NCI-H2107 treated with DMSO at 0.1 percent for 48 hours (cell line): Measurements from ENCODE around the gene EVI5L.
A peak's percentile ranks its signal among the peaks of the same experiment; 100 is the strongest.

Experiments
- DNase-seq: peaks from one replicate; lab custom pipeline; 2025; ENCODE audit not compliant: unreplicated experiment; lab: John Stamatoyannopoulos, UW

Gene EVI5L

DNA sequence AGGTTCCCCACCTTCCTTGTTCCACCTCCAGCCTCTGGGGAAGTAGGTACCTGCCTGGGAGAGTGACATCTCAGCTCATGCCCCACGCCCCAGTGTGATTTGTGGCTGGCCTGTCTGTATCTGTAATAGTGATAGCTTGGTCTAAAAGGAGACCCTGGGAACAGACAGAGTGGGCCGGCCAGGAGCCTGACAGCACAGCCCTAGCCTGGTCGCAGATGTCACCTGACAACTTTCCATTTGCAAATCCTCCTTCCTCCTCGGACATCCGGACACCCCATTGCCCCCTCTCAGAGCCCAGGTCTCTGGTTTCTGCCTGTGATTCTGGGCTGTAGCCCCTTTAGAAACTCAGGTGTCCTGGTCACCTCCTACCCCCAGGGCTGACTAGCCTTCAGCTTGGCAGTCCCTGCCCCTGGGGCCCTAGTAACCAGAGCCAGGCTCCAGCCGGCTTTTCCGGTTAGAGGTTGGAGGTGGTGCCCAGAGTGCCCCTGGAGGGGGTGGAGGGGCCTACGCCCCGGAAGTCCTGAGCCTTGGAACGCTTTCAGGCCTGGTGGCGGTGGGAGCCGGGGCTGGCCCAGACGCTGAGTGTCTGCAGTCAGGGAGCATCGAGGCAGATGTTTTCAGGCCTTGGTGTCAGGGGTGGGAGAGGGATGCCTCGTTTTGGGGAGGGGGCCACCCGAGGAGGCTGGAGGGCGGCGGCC is 64.7 kb downstream of the EVI5L start:
- no peak for DNase-seq

DNA sequence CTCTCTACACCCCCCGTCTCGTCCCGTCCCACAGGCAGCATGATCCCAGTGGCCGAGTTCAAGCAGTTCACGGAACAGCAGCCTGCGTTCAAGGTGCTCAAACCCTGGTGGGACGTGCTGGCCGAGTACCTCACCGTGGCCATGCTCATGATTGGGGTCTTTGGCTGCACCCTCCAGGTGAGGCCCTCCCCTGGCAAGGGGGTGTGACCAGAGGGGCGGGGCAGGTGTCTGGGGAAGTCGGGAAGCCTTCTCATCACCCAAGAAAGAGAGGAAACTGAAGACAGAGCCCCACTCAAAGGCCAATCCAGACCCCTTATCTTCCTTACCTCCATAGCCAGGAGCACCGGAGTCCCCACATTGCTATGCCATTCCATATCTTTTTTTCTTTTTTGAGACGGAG is 65.5 kb downstream of the EVI5L start:
- DNase-seq, result no peak

DNA sequence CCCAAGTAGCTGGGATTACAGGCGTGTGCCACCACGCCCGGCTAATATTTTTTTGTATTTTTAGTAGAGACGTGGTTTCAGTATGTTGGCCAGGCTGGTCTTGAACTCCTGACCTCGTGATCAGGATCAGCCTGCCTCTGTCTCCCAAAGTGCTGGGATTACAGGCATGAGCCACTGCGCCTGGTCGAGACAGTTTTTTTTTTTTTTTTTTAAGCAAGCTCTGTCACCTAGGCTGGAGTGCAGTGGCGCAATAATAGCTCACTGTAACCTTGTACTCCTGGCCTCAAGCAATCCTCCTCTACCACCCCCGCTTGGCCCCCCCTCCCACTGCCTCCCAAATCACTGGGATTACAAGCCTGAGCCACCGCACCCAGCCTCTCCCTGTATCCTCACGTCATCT is 67.3 kb downstream of the EVI5L start:
- DNase-seq, result no peak

DNA sequence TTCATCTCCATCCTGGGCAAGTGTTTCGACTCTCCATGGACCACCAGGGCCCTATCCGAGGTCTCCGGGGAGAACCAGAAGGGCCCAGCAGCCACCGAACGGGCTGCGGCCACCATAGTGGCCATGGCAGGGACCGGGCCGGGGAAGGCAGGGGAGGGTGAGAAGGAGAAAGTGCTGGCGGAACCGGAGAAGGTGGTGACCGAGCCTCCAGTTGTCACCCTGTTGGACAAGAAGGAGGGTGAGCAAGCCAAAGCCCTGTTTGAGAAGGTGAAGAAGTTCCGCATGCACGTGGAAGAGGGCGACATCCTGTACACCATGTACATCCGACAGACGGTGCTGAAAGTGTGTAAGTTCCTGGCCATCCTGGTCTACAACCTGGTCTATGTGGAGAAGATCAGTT is 68.9 kb downstream of the EVI5L start:
- DNase-seq, result no peak

DNA sequence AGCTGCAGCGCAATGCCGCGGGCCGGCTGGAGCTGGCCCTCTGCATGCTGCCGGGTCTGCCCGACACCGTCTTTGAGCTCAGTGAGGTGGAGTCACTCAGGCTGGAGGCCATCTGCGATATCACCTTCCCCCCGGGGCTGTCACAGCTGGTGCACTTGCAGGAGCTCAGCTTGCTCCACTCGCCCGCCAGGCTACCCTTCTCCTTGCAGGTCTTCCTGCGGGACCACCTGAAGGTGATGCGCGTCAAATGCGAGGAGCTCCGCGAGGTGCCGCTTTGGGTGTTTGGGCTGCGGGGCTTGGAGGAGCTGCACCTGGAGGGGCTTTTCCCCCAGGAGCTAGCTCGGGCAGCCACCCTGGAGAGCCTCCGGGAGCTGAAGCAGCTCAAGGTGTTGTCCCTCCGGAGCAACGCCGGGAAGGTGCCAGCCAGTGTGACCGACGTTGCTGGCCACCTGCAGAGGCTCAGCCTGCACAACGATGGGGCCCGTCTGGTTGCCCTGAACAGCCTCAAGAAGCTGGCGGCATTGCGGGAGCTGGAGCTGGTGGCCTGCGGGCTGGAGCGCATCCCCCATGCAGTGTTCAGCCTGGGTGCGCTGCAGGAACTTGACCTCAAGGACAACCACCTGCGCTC is 69.8 kb downstream of the EVI5L start:
- no peak for DNase-seq

DNA sequence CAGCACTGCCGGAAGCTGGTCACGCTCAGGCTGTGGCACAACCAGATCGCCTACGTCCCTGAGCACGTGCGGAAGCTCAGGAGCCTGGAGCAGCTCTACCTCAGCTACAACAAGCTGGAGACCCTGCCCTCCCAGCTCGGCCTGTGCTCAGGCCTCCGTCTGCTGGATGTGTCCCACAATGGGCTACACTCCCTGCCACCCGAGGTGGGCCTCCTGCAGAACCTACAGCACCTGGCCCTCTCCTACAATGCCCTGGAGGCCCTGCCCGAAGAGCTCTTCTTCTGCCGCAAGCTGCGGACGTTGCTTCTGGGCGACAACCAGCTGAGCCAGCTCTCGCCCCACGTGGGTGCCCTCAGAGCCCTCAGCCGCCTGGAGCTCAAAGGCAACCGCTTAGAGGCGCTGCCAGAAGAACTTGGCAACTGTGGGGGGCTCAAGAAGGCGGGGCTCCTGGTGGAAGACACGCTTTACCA is 70.4 kb downstream of the EVI5L start:
- DNase-seq, result no peak

DNA sequence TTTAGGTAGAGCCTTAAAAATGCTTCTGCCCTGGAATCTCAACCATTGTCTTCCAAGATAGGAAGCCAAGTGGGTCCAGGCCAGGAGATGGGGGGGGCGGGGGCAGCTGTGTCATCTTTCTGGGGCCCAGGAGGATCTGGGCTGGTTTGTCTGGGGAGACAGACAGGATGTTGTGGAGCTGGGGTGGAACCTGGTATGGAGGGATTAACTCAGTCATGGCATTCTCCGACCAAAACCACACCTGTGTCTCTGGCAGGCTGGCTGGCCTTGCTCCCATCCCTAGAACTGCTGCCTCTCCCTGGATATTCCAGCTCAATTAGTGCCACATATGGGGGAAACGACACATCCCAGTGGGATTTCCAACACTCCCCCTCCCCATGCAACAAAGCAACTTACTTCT is 70.9 kb downstream of the EVI5L start:
- no peak for DNase-seq

DNA sequence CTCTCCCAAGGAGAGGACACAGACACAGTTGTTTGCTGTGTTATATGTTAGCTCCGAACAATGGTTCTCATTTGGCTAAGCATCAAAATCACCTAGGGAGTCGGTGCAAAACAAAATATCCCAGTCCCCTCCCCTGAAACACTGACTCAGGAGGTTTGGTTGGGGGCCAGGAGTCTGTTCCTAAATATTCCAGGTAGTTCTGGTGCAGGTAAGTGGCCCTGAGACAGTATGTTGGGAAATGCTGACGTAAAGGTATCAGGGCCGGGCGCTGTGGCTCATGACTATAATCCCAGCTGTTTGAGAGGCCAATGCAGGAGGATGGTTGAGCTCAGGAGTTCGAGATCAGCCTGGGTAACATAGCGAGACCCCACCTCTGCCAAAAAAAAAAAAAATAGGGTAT is 71.3 kb downstream of the EVI5L start:
- DNase-seq, result no peak

DNA sequence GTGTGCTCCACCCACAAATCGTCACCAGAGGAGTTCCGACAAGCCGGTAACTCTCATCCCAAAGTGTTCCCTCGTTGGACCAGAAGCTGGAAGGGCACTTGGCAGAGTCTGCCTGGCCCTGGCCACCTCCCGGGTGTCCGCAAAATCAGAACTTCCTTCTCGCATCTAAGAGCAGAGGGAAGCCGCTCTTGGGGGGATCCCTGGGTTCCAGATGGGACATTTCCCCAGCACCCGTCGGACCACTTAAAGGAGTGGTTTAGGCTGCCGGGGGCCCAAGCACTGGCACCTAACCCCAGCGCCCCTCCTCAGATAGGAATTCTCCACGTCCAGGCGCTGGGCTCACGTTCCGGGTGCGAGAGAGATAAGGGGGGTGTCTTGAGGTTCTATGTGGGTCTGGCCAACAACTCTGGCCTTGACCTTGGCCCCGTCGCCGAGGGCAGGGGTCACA is 72.8 kb downstream of the EVI5L start:
- no peak for DNase-seq

DNA sequence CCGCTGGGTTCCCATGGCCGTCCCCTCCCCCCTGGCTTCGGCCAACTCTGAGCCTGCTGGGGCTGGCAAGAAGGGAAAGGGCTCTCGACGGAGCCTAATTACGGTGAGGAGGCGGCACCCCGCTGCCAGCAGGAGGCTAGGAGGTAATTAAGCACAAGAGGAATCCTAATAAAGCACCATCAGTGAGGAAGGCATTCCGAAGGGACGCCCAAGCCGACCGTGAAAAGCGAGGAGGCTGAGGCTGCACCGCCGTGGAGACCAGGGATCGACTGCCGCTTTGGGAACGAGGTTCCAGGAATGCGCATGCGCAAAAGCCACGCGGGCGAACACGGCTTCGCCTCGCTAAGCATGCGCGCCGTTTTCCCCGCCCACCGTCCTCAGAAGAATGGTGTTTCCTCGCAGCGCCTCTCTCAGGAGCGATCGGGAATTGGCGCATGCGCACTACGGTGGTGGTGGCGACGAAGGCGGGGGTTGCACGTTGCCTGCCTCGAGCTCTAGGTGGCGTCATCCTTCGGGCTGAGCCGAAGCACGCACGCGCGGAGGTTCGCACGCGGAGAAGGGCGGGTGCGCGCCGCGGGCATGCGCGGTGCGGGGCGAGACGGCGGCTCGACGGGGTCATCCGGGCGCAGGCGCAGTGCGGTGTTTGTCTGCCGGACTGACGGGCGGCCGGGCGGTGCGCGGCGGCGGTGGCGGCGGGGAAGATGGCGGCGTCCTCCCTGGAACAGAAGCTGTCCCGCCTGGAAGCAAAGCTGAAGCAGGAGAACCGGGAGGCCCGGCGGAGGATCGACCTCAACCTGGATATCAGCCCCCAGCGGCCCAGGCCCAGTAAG is 73.4 kb downstream of the EVI5L start, which contains the start of gene MAP2K7:
Gene MAP2K7, plus strand, starts transcription at position 634 of the 830 bp plus-strand sequence. Its CDS starts 68 bp downstream, at position 702.
- peak; percentile 98 for DNase-seq

DNA sequence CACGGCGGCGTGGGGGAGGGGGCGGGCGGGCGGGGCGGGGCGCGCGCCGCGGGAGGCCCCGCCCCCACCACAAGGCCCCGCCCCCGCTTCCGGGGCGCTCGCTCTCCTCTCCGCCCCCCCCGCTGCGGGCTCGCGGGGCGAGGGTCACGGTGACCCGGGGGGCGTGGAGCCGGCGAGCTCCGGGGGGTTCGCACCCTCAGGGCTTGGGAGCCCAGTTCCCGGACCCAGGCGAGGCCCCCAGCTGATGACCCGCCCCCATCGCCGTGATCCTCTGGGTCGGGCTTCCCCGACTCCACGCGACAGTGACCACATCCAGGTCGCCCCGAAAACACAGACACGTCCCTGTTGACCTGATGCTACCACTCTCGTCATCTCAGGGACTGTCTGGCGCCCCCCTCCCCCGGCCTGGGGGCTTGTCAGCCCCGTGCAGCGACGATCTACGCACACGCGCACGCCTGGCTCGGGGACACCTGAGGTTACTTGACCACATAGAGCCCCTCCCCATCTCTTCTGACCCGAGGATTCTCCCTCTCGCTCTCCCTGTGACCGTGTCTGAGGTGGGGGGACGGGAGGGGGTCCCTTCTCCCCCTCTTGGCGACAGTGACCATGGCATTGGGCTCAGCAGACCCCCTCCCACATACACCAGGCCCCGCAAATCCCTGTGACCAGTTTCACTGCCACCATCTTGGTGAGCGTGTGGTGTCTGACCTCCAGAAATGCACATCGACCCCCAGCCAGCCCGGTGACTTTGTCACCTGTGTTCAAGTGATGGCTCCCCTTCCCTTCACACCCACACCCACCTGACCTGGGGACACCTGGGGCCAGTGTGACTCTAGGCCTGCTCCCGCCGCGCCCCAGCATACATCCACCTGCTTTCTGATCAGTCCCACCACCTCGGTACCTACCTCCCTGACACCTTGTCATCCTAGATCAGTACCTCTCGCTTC is 74.3 kb downstream of the EVI5L start:
- no peak for DNase-seq

DNA sequence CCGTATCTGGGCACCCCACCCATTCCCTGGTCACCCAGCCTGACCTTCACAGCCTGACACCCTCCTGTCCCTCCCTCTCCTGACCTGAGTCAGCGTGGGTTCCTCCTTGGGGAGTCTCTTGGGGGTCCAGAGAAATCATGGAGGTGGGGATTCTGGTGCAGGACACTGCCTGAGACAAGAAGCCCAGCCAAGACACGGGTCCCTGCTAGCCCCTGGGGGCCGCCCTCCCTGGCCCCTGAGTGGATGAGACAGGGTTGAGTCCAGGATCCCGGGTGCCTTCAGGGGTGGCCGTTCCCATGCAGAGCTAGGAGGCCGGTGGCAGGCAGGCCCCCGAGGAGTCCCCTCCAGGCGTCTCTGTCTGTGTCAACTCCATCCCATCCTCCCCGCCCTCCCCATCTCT is 75.2 kb downstream of the EVI5L start:
- no peak for DNase-seq

DNA sequence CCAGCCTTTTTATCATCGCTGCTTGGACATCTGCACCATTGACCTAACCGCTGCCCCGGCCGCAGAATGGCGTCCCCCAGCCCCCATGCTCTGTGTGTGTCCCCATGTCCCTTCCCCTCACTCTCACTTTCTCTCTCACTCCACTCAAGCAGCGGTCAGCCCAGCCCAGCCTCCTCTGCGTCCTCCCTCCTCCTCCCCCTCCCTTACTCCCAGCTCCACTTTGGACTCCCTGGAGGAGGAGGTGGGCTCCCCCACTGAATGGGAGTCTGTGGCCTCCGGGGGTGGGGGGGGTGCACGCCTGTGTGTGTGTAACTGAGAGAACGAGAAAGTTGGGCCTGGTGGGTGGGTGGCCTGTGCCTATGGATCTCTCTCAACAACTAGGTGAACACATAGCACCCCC is 75.8 kb downstream of the EVI5L start:
- no peak for DNase-seq

DNA sequence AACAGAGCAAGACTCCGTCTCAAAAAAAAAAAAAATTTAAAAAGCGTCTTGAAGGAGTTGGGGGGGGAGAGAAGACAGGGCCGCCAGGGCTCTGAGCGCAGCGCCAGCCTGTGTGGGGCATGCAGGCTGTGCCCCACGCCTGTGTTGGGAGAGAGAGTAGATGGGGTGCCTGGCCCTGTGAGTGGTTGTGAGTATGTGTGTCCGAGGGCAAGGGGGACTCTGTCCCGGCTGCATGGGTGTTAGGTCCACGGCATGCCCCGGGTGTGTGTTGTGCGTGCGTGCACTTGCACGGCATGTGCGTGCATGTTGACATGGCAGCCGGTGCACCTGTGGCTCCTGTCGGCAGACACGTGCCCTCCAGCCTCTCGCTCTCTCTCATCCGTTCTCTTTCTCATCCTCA is 77.1 kb downstream of the EVI5L start:
- DNase-seq, result no peak

DNA sequence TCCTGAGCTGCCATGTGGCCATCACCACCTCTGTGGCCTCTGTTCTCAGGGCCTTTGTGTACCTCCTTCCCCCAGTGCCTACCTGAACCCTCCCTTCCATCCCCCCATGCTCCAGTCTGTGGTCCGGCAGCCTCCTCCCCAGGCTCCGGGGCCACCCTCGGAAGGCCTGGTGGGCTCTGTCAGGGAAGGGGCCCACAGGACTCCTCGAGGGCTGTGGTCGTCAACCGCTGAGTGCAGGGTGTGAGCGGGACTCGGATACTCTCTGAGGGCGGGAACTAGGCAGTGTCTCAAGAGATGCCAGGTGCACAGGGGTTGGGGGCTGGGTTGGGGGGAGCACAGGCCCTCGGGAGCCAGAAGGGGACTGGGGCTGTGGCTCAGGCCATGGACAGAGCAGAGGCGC is 77.5 kb downstream of the EVI5L start:
- DNase-seq, result no peak

DNA sequence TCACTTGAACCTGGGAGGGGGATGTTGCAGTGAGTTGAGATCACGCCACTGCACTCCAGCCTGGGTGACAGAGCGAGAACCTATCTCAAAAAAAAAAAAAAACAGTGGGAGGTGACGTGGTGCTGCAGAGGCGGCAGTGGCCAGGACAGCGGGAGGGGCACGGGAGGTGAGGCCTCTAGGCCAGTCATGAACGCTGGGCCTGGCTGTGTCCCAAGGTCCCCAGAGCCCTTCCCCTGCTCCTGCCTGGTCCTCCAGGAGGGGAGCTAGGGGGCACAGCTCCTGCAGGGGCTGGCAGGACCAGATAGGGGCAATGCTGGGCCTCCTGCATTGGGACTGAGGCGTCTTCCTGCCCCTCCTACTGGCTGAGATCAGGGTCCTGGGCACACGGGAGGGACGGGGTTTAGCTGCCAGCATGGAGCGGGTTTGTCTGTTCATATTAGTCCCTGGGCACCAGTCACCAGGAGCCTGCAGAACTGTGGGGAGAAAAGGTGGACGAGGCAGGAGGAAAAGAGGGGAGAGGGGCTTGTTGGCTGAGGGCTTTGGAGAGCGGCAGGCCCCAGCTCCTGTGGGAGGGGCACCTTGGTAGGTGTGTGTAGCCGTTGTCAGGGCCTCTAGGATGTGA is 78.2 kb downstream of the EVI5L start:
- no peak for DNase-seq

DNA sequence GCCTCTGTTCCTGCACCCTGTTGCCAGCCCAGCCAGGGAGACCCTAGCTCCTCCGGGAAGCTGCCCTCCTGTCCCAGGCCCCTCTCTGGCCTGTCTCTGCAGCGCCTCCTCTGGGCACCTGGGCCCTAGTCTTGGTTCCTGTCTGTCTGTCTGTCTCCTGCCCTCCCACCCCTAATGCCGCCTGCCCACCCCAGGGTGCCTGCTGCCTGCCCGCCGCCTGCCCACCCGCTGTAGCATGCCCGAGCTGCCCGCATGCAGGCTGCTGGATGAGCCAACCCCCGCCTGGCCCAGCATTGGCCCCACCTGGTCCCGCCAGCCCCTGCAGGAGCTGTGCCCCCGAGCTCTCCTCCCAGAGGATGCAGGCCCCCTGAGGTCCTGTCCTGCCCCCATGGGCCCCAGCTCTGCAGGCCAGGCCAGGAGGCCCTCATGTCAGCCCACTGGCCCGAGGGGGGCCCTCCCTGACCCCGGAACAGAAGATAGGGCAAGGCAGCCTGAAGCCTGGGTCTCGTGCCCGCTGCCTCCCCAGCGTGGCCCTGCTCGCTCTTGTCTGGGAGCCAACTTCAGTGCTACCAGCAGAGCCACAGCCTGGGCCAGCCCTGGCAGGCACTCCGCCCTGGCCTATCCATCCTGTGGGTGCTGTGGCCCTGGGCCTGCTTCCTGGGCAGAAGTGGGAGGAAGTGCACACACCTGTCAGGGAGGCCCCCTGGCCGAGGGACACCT is 78.9 kb downstream of the EVI5L start:
- no peak for DNase-seq

DNA sequence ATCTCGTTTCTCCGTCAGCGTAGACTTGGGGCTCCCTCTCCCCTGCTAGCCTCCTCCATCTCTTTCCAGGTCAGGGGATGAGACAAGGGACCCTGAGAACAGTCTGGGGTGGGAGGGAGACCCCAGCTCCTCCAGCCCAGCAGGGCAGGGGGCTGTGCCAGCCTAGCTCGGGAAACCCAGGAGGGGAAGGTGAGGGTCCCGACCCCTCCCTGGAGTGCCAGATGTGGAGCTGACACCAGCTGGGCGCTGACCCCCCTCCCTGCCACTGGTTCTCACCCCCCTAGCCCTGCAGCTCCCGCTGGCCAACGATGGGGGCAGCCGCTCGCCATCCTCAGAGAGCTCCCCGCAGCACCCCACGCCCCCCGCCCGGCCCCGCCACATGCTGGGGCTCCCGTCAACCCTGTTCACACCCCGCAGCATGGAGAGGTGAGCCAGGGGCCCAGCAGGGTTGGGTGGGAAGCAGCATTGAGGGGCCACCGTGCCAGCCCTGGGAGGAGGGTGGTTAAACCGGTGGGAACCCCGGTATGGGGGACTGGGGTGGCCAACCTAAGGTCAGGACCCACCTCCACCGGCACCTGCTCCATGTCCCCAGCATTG is 79.6 kb downstream of the EVI5L start:
- no peak for DNase-seq
